ENCODE measurements around the gene DND1. TPM values are rescaled to one million over a fixed set of nuclear protein-coding genes. Genes with fewer than 3 reads are reported as not detected.
A peak's percentile ranks its signal among the peaks of the same experiment; 100 is the strongest.
"Not testable (repeated sequence)": the region's sequence is repeated elsewhere in the genome, so short reads cannot be mapped to it uniquely, and the experiment has no call there.

DND1 gene
- total and polyA plus RNA-seq, 4 donors = 0.29 to 0.92 (median 0.37) TPM; not detected in 1

DNA sequence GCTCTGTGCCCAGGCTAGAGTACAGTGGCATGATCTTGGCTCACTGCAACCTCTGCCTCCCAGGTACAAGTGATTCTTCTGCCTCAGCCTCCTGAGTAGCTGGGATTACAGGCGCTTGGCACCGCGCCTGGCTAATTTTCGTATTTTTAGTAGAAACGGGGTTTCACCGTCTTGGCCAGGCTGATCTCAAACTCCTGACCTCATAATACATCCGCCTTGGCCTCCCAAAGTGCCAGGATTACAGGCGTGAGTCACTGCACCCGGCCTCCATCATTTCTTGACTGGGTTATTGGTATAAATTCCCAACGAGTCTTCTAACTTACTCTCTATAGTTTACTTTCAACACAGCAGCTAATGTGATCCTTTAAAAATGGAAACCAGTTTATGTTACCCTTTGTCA lies 48.5 kb downstream of the DND1 start:
- DNase-seq (ENCODE audit: low spot score); H3K27me3 ChIP-seq (ENCODE audit: control insufficient read depth in 4 of 4, insufficient read depth in 4 of 4, low read length in 3 of 4); H3K9me3 ChIP-seq (ENCODE audit: control insufficient read depth in 4 of 4, low read length in 3 of 4); H3K4me1 ChIP-seq (ENCODE audit: control insufficient read depth in 4 of 4, insufficient read depth in 4 of 4, low read length in 3 of 4); H3K9ac ChIP-seq (ENCODE audit: low read depth in 1 of 2, low read length in 2 of 2); H3K36me3 ChIP-seq (ENCODE audit: control insufficient read depth in 4 of 4, insufficient read depth in 3 of 4, low read depth in 1 of 4, low read length in 3 of 4); H3K27ac ChIP-seq (ENCODE audit: low read depth in 1 of 2, low read length in 2 of 2); H3K4me3 ChIP-seq (ENCODE audit: low read depth in 1 of 3, low read length in 3 of 3): not testable (repeated sequence)
- WGBS = 92% methylated on average over 10 of the region's 10 CpGs

- H3K4me1 ChIP-seq (ENCODE audit: control insufficient read depth in 4 of 4, insufficient read depth in 4 of 4, low read length in 3 of 4); H3K9ac ChIP-seq (ENCODE audit: low read depth in 1 of 2, low read length in 2 of 2); H3K27ac ChIP-seq (ENCODE audit: low read depth in 1 of 2, low read length in 2 of 2); H3K4me3 ChIP-seq (ENCODE audit: low read depth in 1 of 3, low read length in 3 of 3); DNase-seq (ENCODE audit: low spot score); H3K36me3 ChIP-seq (ENCODE audit: control insufficient read depth in 4 of 4, insufficient read depth in 3 of 4, low read depth in 1 of 4, low read length in 3 of 4); H3K9me3 ChIP-seq (ENCODE audit: control insufficient read depth in 4 of 4, low read length in 3 of 4); H3K27me3 ChIP-seq (ENCODE audit: control insufficient read depth in 4 of 4, insufficient read depth in 4 of 4, low read length in 3 of 4): not testable (repeated sequence)
These were observed 50.3 kb downstream of the DND1 start for GRCh38 chr5:140623061-140623460.

- no peaks in the 10 kb centered on the region for H3K36me3 ChIP-seq (ENCODE audit: control insufficient read depth in 4 of 4, insufficient read depth in 3 of 4, low read depth in 1 of 4, low read length in 3 of 4)
- H3K9me3 ChIP-seq (ENCODE audit: control insufficient read depth in 4 of 4, low read length in 3 of 4) = no peaks in the 10 kb centered on the region
- no peak for TF ChIP-seq FOXA1 (IDR thresholded peaks at IDR 0.05)
- TF ChIP-seq RXRA (IDR thresholded peaks at IDR 0.05) = no peak
- no peak for TF ChIP-seq YY1 (IDR thresholded peaks at IDR 0.05)
- TF ChIP-seq, protein P1, sequence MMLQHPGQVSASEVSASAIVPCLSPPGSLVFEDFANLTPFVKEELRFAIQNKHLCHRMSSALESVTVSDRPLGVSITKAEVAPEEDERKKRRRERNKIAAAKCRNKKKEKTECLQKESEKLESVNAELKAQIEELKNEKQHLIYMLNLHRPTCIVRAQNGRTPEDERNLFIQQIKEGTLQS (IDR thresholded peaks at IDR 0.05) = no peak
- no peak for TF ChIP-seq TAF1 (conservative IDR thresholded peaks at IDR 0.05)
- no peak for TF ChIP-seq NR2F2 (IDR thresholded peaks at IDR 0.05)
- no peak for TF ChIP-seq ZBTB33 (IDR thresholded peaks at IDR 0.05)
- no peak for TF ChIP-seq SP1 (IDR thresholded peaks at IDR 0.05)
- TF ChIP-seq HNF4A (conservative IDR thresholded peaks at IDR 0.05) = no peak
- no peaks in the 10 kb centered on the region for H3K4me1 ChIP-seq (ENCODE audit: control insufficient read depth in 4 of 4, insufficient read depth in 4 of 4, low read length in 3 of 4)
- no peak for DNase-seq (ENCODE audit: low spot score)
- WGBS = 93% methylated on average over 3 of the region's 3 CpGs
- no peaks in the 10 kb centered on the region for H3K27me3 ChIP-seq (ENCODE audit: control insufficient read depth in 4 of 4, insufficient read depth in 4 of 4, low read length in 3 of 4)
- no peak overlapping the region for H3K9ac ChIP-seq (ENCODE audit: low read depth in 1 of 2, low read length in 2 of 2)
- H3K27ac ChIP-seq (ENCODE audit: low read depth in 1 of 2, low read length in 2 of 2) = no peak overlapping the region
- H3K4me3 ChIP-seq (ENCODE audit: low read depth in 1 of 3, low read length in 3 of 3) = no peak overlapping the region
These were observed 51.1 kb downstream of the DND1 start for GRCh38 chr5:140622301-140622700.

Small RNA genes within 50 kb of the gene (small RNA-seq; reads per million reads assigned to genes)
- gene VTRNA1-1 (16.2 reads per million, percentile 95 among the genes with 10 or more reads in this experiment), gene VTRNA1-2 (0.80 reads per million, percentile 72 among the genes with 10 or more reads in this experiment)

Other genes starting within 250 kb of the DND1 start
- 1 to 10 TPM; 1.4 to 1.5 TPM for gene EIF4EBP3, start 125.9 kb downstream of the DND1 start, total RNA-seq
- gene EIF4EBP3, start 125.9 kb downstream of the DND1 start, polyA plus RNA-seq = 10 to 100 TPM; 14.6 to 55.8 TPM
- gene SRA1, start 116.1 kb downstream of the DND1 start, total RNA-seq = 10 to 100 TPM; 12.9 to 18.7 TPM
- 10 to 100 TPM; 20.9 to 41.1 TPM for gene SRA1, start 116.1 kb downstream of the DND1 start, polyA plus RNA-seq
- 10 to 100 TPM in 1 of 2 donors, 1 to 10 TPM in 1; 4.6 to 29.1 TPM for gene APBB3, start 109.0 kb downstream of the DND1 start, total RNA-seq
- 10 to 100 TPM; 10.1 to 40.5 TPM for gene APBB3, start 109.0 kb downstream of the DND1 start, polyA plus RNA-seq
- gene SLC35A4, start 108.7 kb downstream of the DND1 start, total RNA-seq = 10 to 100 TPM; 17.5 to 31.5 TPM
- 10 to 100 TPM; 21.7 to 37.0 TPM for gene SLC35A4, start 108.7 kb downstream of the DND1 start, polyA plus RNA-seq
- 100 to 1,000 TPM in 1 of 2 donors, 10 to 100 TPM in 1; 61.0 to 297 TPM for gene CD14, start 40.4 kb downstream of the DND1 start, total RNA-seq
- gene CD14, start 40.4 kb downstream of the DND1 start, polyA plus RNA-seq = 100 to 1,000 TPM; 277 to 343 TPM
- 10 to 100 TPM; 14.1 to 55.9 TPM for gene TMCO6, start 34.1 kb downstream of the DND1 start, total RNA-seq
- 10 to 100 TPM; 12.6 to 23.3 TPM for gene TMCO6, start 34.1 kb downstream of the DND1 start, polyA plus RNA-seq
- gene NDUFA2, start 25.9 kb downstream of the DND1 start, total RNA-seq = 10 to 100 TPM; 23.3 to 44.3 TPM
- 100 to 1,000 TPM in 1 of 2 donors, 10 to 100 TPM in 1; 91.3 to 160 TPM for gene NDUFA2, start 25.9 kb downstream of the DND1 start, polyA plus RNA-seq
- gene IK, start 25.7 kb downstream of the DND1 start, total RNA-seq = 10 to 100 TPM; 42.5 to 45.7 TPM
- 10 to 100 TPM; 30.8 to 41.8 TPM for gene IK, start 25.7 kb downstream of the DND1 start, polyA plus RNA-seq
- gene WDR55, start 8.7 kb downstream of the DND1 start, total RNA-seq = 10 to 100 TPM; 12.0 to 18.2 TPM
- 10 to 100 TPM in 1 of 2 donors, 1 to 10 TPM in 1; 10.0 to 11.4 TPM for gene WDR55, start 8.7 kb downstream of the DND1 start, polyA plus RNA-seq
- gene HARS1, start 17.8 kb upstream of the DND1 start, total RNA-seq = 10 to 100 TPM; 31.2 to 57.1 TPM
- gene HARS1, start 17.8 kb upstream of the DND1 start, polyA plus RNA-seq = 10 to 100 TPM; 33.3 to 41.3 TPM
- gene HARS2, start 17.9 kb upstream of the DND1 start, total RNA-seq = 10 to 100 TPM; 10.8 to 16.3 TPM
- 10 to 100 TPM in 1 of 2 donors, 1 to 10 TPM in 1; 8.6 to 10.7 TPM for gene HARS2, start 17.9 kb upstream of the DND1 start, polyA plus RNA-seq
- 10 to 100 TPM; 16.4 to 27.5 TPM for gene ZMAT2, start 26.9 kb upstream of the DND1 start, total RNA-seq
- 10 to 100 TPM; 14.5 to 34.3 TPM for gene ZMAT2, start 26.9 kb upstream of the DND1 start, polyA plus RNA-seq
- gene PCDHA1, start 112.6 kb upstream of the DND1 start, total RNA-seq = not detected
- gene PCDHA1, start 112.6 kb upstream of the DND1 start, polyA plus RNA-seq = not detected
- not detected for gene PCDHA2, start 121.3 kb upstream of the DND1 start, total RNA-seq
- gene PCDHA2, start 121.3 kb upstream of the DND1 start, polyA plus RNA-seq = not detected
- gene PCDHA3, start 127.5 kb upstream of the DND1 start, total RNA-seq = under 1 TPM in 1 of 2 donors, not detected in 1; 0.05 TPM
- gene PCDHA3, start 127.5 kb upstream of the DND1 start, polyA plus RNA-seq = not detected
- under 1 TPM; 0.08 to 0.09 TPM for gene PCDHA4, start 133.5 kb upstream of the DND1 start, total RNA-seq
- gene PCDHA4, start 133.5 kb upstream of the DND1 start, polyA plus RNA-seq = under 1 TPM; 0.01 to 0.06 TPM
- gene PCDHA5, start 148.0 kb upstream of the DND1 start, total RNA-seq = under 1 TPM in 1 of 2 donors, not detected in 1; under 0.01 TPM
- gene PCDHA5, start 148.0 kb upstream of the DND1 start, polyA plus RNA-seq = not detected
- under 1 TPM in 1 of 2 donors, not detected in 1; 0.08 TPM for gene PCDHA6, start 154.4 kb upstream of the DND1 start, total RNA-seq
- under 1 TPM in 1 of 2 donors, not detected in 1; 0.02 TPM for gene PCDHA6, start 154.4 kb upstream of the DND1 start, polyA plus RNA-seq
- under 1 TPM in 1 of 2 donors, not detected in 1; 0.05 TPM for gene PCDHA7, start 160.7 kb upstream of the DND1 start, total RNA-seq
- under 1 TPM in 1 of 2 donors, not detected in 1; 0.05 TPM for gene PCDHA7, start 160.7 kb upstream of the DND1 start, polyA plus RNA-seq
- gene PCDHA8, start 167.6 kb upstream of the DND1 start, total RNA-seq = under 1 TPM in 1 of 2 donors, not detected in 1; under 0.01 TPM
- gene PCDHA8, start 167.6 kb upstream of the DND1 start, polyA plus RNA-seq = not detected
- gene PCDHA9, start 174.8 kb upstream of the DND1 start, total RNA-seq = under 1 TPM in 1 of 2 donors, not detected in 1; under 0.01 TPM
- gene PCDHA9, start 174.8 kb upstream of the DND1 start, polyA plus RNA-seq = not detected
- gene PCDHA10, start 182.3 kb upstream of the DND1 start, total RNA-seq = under 1 TPM in 1 of 2 donors, not detected in 1; under 0.01 TPM
- under 1 TPM in 1 of 2 donors, not detected in 1; 0.01 TPM for gene PCDHA10, start 182.3 kb upstream of the DND1 start, polyA plus RNA-seq
- gene PCDHA11, start 195.4 kb upstream of the DND1 start, total RNA-seq = under 1 TPM in 1 of 2 donors, not detected in 1; under 0.01 TPM
- gene PCDHA11, start 195.4 kb upstream of the DND1 start, polyA plus RNA-seq = under 1 TPM; 0.05 to 0.19 TPM
- under 1 TPM in 1 of 2 donors, not detected in 1; 0.08 TPM for gene PCDHA12, start 201.7 kb upstream of the DND1 start, total RNA-seq
- under 1 TPM in 1 of 2 donors, not detected in 1; 0.01 TPM for gene PCDHA12, start 201.7 kb upstream of the DND1 start, polyA plus RNA-seq
- under 1 TPM in 1 of 2 donors, not detected in 1; 0.17 TPM for gene PCDHA13, start 208.5 kb upstream of the DND1 start, total RNA-seq
- under 1 TPM; 0.03 to 0.07 TPM for gene PCDHA13, start 208.5 kb upstream of the DND1 start, polyA plus RNA-seq

Data from liver (tissue), 10 donors.